22Rv1 (cell line): ENCODE measurements around the gene CLCA1.

ENCODE experiments used
- H3K27ac ChIP-seq: fragments of 450-650 bp; 2 replicates; pipeline ENCODE4 v1.5.1; 2017
- CTCF ChIP-seq: fragments of 450-650 bp; IDR thresholded peaks from 2 replicates; pipeline ENCODE4 v1.5.1; 2017; ENCODE audit warnings: mild to moderate bottlenecking
- ZFX ChIP-seq: fragments of 450-650 bp; IDR thresholded peaks from 2 replicates; pipeline ENCODE4 v1.6.1; 2017; ENCODE audit warnings: antibody characterized with exemption, borderline replicate concordance

The CLCA1 gene

GRCh38 chr1:86515597-86515996, 46.9 kb downstream of the CLCA1 start:
- TF ChIP-seq CTCF (peak; percentile 62), ZFX (no peak)

GRCh38 chr1:86516335-86516734, 47.6 kb downstream of the CLCA1 start:
- no peak for TF ChIP-seq ZFX
- TF ChIP-seq CTCF = no peak
- H3K27ac ChIP-seq = no peak overlapping the region

More at GRCh38 chr1:86515597-86515996, 46.9 kb downstream of the CLCA1 start:
- H3K27ac ChIP-seq = no peak overlapping the region

- no peak overlapping the region for H3K27ac ChIP-seq
- TF ChIP-seq CTCF = no peak
- TF ChIP-seq ZFX = no peak
Observed at GRCh38 chr1:86517336-86517735, 48.6 kb downstream of the CLCA1 start.

DNA sequence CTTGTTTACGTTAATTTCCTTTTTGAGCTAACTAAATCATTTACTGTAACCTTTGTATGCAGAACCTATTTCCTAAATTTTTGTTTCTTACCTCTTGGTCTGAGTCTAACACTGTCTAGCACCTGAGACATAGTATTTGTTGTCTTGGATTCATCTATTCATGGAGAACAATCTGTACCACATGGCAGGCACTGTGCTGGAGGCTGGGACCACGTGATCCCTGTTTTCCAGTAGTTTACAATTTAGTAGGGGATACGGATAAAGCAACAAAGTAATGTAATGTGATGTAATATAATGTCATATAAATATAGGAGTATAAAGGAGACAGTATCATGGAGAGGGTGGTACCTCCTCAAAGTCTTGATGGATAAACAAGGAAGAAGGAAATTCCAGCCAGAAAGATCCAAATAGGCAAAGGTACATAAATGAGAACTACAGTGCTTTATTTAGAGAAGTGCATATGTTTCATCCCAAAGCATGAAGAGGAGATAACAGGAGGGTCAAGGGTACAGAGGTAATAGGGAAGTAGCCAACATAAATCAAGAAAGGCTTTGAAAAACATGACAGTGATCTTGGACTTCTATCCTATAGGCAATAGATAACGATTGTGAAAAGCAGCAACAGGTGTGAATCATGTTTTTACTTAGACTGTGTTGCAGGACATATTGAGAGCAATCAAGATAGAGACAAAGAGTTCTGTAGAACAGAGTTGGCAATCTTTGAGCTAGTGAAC, 52.2 kb downstream of the CLCA1 start:
- TF ChIP-seq ZFX = no peak
- no peak for TF ChIP-seq CTCF
- no peak overlapping the region for H3K27ac ChIP-seq

- TF ChIP-seq ZFX (no peak), CTCF (no peak)
- no peak overlapping the region for H3K27ac ChIP-seq
Observed at GRCh38 chr1:86521522-86521891, 52.8 kb downstream of the CLCA1 start.

DNA sequence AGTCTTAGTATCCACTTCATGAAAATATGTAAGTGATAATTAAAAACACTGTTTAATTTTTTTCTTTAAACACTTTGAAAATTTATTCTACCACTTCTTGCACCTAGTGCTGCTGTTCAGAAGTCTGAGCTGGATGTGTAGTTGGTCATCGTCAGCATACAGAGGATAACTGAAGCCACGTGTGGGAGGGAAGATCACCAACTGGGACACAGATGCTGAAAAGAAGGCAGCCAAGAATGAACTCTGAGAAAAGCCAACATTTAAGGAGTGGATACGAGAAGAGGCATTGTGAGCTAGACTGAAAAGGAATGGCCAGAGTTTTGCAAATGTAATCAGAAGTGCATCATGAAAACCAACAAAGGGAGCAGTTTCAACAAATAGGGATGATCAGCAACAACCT, 53.5 kb downstream of the CLCA1 start:
- H3K27ac ChIP-seq = no peak overlapping the region
- TF ChIP-seq CTCF = no peak
- TF ChIP-seq ZFX = no peak

DNA sequence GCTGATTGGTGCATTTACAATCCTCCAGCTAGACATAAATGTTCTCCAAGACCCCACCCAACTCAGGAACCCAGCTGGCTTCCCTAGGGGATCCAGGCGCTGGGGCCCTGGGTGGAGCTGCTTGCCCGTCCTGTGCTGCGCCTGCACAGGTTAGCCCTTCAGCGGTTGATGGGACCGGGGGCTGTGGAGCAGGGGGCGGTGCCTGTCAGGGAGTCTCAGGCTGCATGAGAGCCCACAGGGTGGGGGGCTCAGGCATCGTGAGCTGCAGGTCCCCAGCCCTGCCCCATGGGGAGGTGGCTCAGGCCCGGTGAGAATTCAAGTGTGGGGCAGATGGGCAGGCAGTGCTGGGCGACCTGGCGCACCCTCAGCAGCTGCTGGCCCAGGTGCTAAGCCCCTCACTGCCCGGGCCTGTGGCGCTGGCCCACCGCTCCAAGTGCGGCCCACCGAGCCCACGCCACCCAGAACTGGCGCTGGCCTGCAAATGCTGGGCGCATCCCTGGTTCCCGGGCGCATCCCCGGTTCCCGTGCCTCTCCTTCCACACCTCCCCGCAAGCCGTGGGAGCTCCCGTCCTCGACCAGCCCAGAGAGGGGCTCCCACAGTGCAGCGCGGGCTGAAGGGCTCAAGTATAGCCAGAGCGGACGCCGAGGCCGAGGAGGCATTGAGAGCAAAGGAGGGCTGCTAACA, 55.1 kb downstream of the CLCA1 start:
- H3K27ac ChIP-seq = no peak overlapping the region
- TF ChIP-seq ZFX (no peak), CTCF (no peak)
